ENCODE measurements around the gene PPARG.
"Not testable (repeated sequence)": the region's sequence is repeated elsewhere in the genome, so short reads cannot be mapped to it uniquely, and the experiment has no call there.

The PPARG gene

GRCh38 chr3:12288182-12289129 is at the start of gene PPARG:
Gene PPARG, plus strand, starts transcription at chr3:12289070. Its CDS starts 90,642 bp downstream, at chr3:12379712.
- no peak for DNase-seq

DNA sequence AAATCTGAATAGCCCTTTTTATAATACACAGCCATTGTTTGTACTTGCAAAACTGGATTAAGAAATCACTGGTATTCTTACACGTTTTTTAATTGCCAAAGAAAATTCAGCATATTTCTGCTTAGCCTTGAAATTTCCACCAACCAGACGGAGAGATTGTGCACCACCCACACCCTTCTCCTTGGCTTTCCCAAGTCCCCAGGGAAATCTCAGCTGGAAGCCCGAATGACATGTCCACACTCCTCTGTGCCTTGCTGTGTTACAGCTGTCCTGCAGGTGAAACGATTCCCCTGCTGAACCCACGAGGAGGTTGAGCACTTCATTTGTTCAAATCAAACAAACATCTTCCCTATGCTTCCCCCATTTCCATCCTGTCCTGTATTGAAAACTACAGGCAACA is 49.6 kb upstream of the PPARG start:
- no peak for DNase-seq

- no peak for DNase-seq
These were observed 46.1 kb upstream of the PPARG start for GRCh38 chr3:12242772-12243171.

DNA sequence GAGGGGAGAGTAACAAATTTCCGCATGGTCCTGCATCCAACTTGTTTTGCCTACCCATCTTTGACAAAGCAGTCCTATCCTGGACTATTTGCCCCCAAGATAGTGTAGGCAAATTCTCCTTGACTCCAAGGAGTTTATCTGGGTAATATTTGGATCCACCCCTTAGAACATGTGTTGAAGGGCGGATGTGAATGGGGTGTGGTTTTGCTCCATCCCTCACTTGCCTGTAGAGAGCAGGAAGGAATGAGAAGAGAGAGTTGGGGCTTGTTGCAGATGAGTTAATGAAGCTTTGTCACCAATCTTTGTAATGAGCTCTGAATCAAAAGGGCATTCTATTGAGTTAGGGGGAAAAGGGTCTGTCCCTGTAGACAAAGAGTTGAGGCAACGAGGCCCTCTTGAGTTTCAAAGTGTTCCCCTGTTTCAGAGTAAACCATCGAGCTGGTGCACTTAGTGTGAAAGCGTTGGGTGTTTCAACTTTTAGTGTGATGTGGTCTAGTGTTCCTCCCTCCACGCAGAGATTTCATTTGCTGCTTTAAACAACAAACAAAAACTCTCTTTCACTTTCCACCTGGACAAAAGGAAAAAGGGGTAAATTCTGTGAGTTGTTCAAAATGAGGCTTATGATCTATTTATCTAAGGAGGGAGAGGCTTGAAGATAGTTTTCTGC is 42.2 kb upstream of the PPARG start:
- DNase-seq = no peak

GRCh38 chr3:12247411-12247810 is 41.5 kb upstream of the PPARG start:
- DNase-seq = no peak

DNA sequence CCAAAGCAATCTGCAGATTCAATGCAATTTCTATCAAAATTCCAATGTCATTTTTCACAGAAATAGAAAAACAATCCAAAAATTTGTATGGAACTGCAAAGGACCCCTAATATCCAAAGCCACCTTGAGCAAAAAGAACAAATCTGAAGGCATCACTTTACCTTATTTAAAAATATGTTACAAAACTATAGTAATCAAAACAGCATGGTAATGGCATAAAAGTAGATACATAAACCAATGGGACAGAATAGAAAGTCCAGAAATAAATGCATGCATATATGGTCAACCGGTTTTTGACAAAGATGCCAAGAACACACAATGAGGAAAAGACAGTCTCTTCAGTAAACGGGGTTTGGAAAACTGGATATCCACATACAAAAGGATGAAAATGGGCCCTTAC is 39.4 kb upstream of the PPARG start:
- no peak for DNase-seq

DNA sequence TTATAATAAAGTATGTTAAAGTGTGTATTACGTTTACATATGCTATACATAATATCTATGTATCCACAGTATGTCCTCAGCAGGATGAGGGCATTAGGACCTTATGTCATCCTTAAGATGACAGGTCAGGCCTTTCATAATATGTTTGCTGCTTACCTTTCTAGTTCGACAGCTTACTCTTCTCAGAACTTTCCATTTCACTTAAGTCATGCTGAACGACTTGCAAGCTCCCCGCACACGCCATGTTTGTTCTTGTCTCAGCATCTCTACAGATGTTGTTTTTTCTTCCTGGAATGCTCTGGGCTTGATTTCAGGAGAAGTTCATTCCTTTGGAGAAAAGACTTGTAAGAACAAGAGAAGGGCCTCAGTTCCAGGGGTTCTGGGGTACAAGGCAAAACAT is 36.0 kb upstream of the PPARG start:
- DNase-seq = no peak

DNA sequence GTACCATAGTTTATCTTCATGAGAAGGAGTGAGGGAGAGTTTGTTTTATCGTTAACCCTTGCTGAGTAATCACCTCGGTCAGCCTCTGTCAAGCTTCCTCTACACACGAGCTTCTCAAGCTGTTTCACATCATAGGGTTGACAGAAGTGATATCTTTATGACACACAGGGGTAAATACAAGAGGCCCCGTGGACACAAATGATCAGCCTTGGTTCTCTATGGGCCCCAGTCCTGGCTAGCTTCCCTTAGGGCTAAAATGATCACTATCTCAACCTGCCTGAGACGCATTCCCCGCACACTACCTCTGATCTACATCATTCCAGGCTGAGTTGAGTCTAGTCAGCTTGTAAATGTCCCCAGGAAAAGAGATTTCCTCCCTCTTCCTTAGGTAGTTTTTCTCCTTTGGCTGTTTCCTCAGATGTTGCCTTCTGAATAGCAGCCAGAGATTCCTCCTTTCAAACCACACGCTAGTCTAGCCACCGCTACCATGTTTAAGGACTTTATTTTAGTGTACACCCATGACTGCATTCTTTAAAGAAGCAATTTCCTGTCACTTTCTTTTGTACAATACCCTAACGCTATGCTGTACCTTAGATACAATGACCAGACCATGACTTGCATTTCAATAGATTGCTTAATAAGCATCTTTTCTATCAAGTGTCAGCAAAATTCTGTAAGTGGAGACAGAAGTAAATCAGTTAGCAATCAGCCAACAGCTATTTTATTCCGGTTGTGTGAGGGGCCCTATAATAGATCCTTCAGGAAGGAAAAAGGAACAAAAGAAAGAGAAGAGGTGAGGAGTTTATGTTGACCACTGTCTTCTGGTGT is 35.1 kb upstream of the PPARG start:
- DNase-seq = no peak

DNA sequence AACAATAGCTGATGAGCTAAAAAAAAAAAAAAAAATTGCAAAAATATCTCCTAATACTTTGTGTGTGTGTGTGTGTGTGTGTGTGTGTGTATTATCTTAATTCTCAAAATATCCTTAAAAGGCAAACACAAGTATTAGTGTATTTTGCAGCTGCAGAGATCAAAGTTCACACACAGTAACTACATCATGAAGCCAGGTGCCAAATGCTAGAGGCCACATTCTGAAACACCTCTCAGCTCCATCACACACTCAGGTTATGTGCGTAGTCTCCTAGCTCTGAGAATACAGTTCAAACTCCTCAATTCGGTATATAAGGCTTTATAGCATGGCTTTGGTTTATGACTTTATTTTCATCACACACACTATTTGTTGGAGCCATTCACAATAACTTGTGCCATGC is 33.5 kb upstream of the PPARG start:
- DNase-seq = no peak

- no peak for DNase-seq
These were observed 30.0 kb upstream of the PPARG start for GRCh38 chr3:12258911-12259310.

- not testable (repeated sequence) for DNase-seq
These were observed 26.7 kb upstream of the PPARG start for GRCh38 chr3:12262173-12262572.

DNA sequence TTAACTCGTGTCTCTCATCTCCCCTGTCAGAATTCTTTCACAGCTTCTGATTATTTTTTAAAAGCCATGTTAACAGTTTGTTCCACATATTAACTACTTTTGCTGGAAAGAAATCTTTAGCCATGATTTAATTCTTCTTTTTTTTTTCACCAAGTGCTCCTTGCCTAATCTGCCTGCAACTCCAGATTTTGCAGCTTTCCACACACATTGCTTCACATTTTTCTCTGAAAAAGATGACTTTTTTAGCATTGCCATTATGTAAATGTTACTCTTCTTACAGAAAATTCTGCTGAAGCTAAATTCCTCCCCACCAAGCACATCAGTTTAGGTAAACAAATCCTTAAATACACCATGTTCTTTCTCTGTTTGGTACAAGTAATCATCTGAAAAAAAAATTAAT is 23.4 kb upstream of the PPARG start:
- no peak for DNase-seq

GRCh38 chr3:12266038-12266437 is 22.8 kb upstream of the PPARG start:
- no peak for DNase-seq

GRCh38 chr3:12267376-12268030 is 21.4 kb upstream of the PPARG start:
- no peak for DNase-seq

- DNase-seq = no peak
These were observed 20.7 kb upstream of the PPARG start for GRCh38 chr3:12268049-12268735.

GRCh38 chr3:12270976-12271375 is 17.9 kb upstream of the PPARG start:
- DNase-seq = no peak

- DNase-seq = no peak
These were observed 15.7 kb upstream of the PPARG start for GRCh38 chr3:12273045-12273695.

DNA sequence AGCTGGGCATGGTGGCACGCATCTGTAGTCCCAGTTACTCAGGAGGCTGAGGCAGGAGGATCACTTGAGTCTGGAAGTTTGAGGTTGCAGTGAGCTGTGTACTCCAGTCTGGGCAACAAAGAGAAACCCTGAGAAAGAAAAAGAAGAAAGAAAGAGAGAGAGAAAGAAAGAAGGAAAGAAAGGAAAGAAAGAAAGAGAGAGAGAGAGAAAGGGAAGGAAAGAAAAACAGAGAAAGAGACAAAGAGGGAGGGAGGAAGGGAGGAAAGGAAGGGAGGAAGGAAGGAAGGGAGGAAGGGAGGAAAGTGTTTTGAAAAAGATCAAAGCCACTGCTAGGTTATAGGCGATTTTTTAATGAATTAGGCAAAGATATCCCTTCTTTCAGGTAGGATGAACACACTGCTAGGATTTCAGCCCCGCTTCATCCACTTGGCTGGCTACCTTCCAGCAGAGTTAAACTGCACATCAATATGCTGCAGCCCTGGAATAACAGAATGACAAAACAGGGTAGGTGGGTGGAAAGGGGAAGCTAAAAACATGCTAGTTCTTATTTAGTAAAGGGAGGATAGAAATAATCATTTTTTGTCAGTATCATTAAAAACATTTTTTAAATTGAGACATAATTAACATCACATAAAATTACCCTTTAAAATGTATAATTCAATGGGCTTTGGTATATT is 12.8 kb upstream of the PPARG start:
- DNase-seq = no peak

DNA sequence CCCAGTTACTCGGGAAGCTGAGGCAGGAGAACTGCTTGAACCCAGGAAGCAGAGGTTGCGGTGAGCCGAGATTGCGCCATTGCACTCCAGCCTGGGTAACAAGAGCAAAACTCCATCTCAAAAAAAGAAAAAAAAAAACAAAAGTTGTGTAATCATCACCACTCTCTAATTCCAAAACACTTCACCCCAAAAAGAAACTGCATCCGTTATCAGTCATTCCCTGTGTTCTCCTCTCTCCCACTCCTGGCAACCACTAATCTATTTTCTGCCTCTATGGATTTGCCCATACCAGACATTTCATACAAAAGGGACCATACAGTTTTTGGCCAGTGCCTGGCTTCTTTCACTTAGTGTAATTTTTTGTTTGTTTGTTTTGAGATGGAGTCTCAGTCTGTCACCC is 12.0 kb upstream of the PPARG start:
- not testable (repeated sequence) for DNase-seq

DNA sequence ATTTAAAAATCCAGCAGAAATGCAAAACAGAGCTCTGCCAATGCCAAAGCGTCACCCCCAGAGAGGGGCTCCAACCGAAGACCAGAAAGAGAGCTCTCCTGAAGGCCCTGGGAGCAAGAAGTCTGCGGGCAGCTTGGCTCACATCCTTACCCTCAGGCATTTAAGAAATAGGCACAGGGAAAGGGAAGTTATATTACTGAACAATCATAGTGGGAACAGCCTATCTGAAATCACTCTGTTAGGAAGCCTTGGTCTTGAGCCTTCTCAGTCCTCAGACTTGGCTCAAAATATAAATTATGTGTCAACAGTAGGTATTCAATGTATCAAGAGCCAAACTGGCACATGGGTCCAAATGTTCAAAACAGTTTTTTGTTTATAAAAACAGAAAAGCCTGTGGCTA is 10.3 kb upstream of the PPARG start:
- no peak for DNase-seq

All from activated T-cell treated with anti-CD3 and anti-CD28 coated beads for 4 hours (primary cell).